ENCODE measurements around the gene ZNF668.

The ZNF668 gene

DNA sequence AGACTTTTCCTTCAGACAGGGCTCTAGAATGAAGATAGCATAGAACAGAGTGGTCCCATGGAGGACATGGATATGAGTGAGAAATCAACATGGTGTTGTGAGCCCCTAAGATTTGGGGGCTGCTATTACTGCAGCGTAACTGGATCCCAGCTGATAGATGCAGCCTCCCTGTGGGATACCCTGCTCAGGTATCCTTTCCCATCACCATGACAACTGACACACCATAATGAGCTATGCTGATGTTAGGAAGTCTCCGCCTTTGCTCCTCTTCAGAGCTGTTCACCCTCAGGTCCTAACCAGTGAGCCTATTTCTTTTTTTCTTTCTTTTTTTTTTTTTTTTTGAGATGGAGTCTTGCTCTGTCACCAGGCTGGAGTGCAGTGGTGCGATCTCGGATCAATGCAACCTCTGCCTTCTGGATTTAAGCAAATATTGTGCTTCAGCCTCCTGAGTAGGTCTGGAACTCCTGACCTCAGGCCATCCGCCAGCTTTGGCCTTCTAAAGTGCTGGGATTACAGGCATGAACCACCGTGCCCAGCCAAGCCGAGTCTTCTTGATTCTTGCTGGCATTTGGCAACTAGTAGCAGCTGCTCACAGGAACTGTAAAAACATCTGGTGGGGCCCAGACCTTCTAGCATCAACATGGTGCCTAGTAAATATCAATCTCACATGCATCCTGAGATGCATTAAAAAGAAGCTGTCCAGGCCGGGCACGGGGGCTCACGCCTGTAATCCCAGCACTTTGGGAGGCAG, 23.6 kb downstream of the ZNF668 start:
- Histone ChIP-seq H3K4me3 (ENCODE audit: low read length) (no peak overlapping the region), H3K9ac (ENCODE audit: low read length) (no peak overlapping the region), H3K27ac (ENCODE audit: low read depth, low read length) (no peak overlapping the region), H3K4me1 (ENCODE audit: control insufficient read depth, insufficient read depth, low read length) (no peaks in the 10 kb centered on the region), H3K27me3 (ENCODE audit: control insufficient read depth, insufficient read depth, low read length) (no peaks in the 10 kb centered on the region), H3K36me3 (ENCODE audit: control insufficient read depth, insufficient read depth, low read length) (no peaks in the 10 kb centered on the region)

DNA sequence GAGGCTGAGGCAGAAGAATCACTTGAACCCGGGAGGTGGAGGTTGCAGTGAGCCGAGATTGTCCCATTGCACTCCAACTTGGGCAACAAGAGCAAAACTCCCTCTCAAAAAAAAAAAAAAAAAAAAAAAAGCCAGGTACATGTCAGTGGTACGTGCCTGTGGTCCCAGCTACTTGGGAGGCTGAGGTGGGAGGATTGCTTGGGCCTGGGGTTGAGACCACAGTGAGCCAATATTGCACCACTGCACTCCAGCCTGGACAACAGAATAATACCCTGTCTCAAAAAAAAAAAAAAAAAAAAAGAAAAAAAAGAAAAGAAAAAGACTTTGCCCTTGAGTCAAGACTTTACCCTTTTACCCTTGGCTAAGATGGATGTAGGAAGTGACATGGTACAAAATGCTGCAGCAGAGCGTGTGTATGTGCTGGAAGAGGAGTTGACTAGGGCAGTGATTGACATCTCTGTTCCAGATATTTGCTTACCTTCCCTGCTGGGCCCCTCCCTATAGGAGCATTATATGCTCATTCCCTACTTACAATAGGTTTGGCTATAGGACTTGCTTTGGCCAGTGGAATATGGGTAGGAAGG, 30.1 kb downstream of the ZNF668 start:
- no peaks in the 10 kb centered on the region for H3K4me1 ChIP-seq (ENCODE audit: control insufficient read depth, insufficient read depth, low read length)
- no peak overlapping the region for H3K27ac ChIP-seq (ENCODE audit: low read depth, low read length)
- H3K27me3 ChIP-seq (ENCODE audit: control insufficient read depth, insufficient read depth, low read length): no peaks in the 10 kb centered on the region
- peaks cover 15% of the 10 kb centered on the region for H3K36me3 ChIP-seq (ENCODE audit: control insufficient read depth, insufficient read depth, low read length)
- H3K4me3 ChIP-seq (ENCODE audit: low read length): no peak overlapping the region
- no peak overlapping the region for H3K9ac ChIP-seq (ENCODE audit: low read length)

DNA sequence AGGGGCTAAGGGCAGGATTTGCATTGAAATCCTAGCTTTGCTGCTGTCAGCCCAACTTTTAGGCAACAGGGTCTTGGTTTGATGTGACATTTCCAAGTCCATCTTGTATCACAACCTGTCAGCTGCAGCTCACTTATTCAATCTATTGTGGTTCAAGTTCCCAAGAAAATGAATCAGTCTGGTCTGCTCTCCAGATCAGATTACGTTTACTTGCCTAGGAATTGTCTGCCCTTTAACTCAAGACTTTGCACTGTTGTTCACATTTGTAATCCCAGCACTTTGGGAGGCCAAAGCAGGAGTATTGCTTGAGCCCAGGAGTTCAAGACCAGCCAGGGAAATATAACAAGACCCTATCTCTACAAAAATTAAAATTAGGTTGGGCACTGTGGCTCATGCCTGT, 30.7 kb downstream of the ZNF668 start:
- Histone ChIP-seq H3K27ac (ENCODE audit: low read depth, low read length) (no peak overlapping the region), H3K4me1 (ENCODE audit: control insufficient read depth, insufficient read depth, low read length) (no peaks in the 10 kb centered on the region), H3K9ac (ENCODE audit: low read length) (no peak overlapping the region), H3K36me3 (ENCODE audit: control insufficient read depth, insufficient read depth, low read length) (peaks cover 20% of the 10 kb centered on the region), H3K27me3 (ENCODE audit: control insufficient read depth, insufficient read depth, low read length) (no peaks in the 10 kb centered on the region), H3K4me3 (ENCODE audit: low read length) (no peak overlapping the region)

DNA sequence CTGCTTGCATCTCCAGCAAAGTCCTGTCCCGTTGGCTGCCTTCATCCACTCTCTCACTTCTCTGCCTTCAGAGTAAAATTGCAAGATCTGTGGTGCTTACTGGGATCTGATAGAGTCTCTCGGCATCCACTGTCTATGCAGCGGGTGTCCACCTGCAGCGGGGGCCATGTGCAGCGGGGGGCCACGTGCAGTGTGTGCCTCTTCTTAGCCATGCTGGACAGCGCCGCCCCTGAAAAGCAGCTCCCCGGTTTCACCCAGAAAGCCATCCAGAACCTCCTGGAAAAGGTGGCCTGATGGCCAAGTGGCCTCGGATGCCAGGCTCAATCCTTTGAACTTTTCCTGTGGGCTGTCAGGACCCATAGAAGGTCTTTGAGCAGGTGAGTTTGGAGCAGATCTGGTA, 31.2 kb downstream of the ZNF668 start:
- Histone ChIP-seq H3K36me3 (ENCODE audit: control insufficient read depth, insufficient read depth, low read length) (peaks cover 24% of the 10 kb centered on the region), H3K4me1 (ENCODE audit: control insufficient read depth, insufficient read depth, low read length) (no peaks in the 10 kb centered on the region), H3K9ac (ENCODE audit: low read length) (no peak overlapping the region), H3K27me3 (ENCODE audit: control insufficient read depth, insufficient read depth, low read length) (no peaks in the 10 kb centered on the region), H3K4me3 (ENCODE audit: low read length) (no peak overlapping the region), H3K27ac (ENCODE audit: low read depth, low read length) (no peak overlapping the region)

DNA sequence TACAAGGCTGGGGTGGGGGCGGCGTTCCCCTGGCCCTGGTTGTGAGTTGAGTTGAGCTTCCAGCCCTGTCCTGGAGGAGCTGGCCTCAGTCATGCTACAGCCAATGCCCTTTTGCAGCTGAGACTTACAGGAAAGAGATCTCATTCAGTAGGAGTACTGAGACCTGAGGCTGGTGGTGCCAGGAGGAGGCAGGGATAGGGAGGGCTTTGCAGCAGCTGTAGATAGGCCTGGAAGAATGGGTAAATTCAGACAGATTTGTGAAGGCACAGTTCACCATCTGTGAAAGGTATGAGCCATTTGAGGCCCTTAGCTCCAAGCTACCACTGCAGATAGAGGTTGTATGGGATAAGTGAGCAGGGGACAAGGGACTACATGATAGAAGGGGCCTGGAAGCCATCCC, 35.0 kb downstream of the ZNF668 start:
- H3K4me1 ChIP-seq (ENCODE audit: control insufficient read depth, insufficient read depth, low read length): peaks cover 3% of the 10 kb centered on the region
- peaks cover 26% of the 10 kb centered on the region for H3K36me3 ChIP-seq (ENCODE audit: control insufficient read depth, insufficient read depth, low read length)
- H3K4me3 ChIP-seq (ENCODE audit: low read length): no peak overlapping the region
- no peak overlapping the region for H3K9ac ChIP-seq (ENCODE audit: low read length)
- H3K27ac ChIP-seq (ENCODE audit: low read depth, low read length): no peak overlapping the region
- H3K27me3 ChIP-seq (ENCODE audit: control insufficient read depth, insufficient read depth, low read length): no peaks in the 10 kb centered on the region

DNA sequence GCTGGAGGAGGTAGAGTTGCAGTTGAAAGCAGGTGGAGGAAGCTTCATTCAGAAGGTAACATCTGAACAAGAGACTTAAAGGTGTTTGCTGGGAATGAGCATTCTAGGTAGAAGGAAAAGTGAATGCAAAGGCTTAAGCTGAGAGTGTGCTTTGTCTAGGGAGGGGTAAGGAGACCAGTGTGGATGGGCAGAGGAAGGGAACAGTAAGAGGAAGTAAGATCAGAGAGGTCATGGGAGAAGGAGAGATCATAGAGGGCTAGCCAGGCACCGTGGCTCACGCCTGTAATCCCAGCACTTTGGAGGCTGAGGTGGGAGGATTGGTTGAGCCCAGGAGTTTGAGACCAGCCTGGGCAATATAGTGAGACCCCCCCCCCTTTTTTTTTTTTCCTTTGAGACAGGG, 37.3 kb downstream of the ZNF668 start:
- H3K27ac ChIP-seq (ENCODE audit: low read depth, low read length): no peak overlapping the region
- peaks cover 3% of the 10 kb centered on the region for H3K4me1 ChIP-seq (ENCODE audit: control insufficient read depth, insufficient read depth, low read length)
- no peaks in the 10 kb centered on the region for H3K27me3 ChIP-seq (ENCODE audit: control insufficient read depth, insufficient read depth, low read length)
- H3K9ac ChIP-seq (ENCODE audit: low read length): no peak overlapping the region
- no peak overlapping the region for H3K4me3 ChIP-seq (ENCODE audit: low read length)
- peaks cover 26% of the 10 kb centered on the region for H3K36me3 ChIP-seq (ENCODE audit: control insufficient read depth, insufficient read depth, low read length)

DNA sequence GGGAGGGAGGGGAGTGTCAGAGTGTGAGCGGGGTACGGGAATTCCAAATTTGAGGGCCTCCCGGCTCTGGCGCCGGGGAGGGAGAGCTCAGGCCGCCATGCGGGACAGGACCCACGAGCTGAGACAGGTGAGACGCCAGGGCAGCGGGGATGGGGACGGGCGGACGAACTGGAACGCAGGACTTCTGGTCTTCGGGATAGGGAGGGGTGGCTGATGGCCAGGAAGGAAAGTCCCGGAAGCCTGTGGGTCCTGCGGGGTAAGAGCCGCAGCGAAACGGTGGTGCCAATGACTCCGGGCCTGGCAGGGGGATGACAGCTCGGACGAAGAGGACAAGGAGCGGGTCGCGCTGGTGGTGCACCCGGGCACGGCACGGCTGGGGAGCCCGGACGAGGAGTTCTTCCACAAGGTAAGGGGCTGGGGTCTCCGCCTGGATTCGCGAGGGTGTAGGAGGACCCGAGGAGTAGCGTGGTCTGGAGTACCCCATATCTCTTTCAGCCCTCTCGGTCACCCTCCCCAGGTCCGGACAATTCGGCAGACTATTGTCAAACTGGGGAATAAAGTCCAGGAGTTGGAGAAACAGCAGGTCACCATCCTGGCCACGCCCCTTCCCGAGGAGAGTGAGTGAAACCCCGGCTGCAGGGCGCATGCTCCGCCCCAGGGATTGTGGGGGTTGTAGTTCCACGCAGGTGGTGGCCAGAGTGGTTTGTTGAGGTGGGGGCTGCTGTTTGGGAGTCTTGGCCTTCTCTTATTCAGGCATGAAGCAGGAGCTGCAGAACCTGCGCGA, 40.1 kb downstream of the ZNF668 start:
- Histone ChIP-seq H3K9ac (ENCODE audit: low read length) (peak overlapping the region; percentile 87), H3K27me3 (ENCODE audit: control insufficient read depth, insufficient read depth, low read length) (no peaks in the 10 kb centered on the region), H3K4me1 (ENCODE audit: control insufficient read depth, insufficient read depth, low read length) (peaks cover 3% of the 10 kb centered on the region), H3K4me3 (ENCODE audit: low read length) (peak overlapping the region; percentile 98), H3K36me3 (ENCODE audit: control insufficient read depth, insufficient read depth, low read length) (peaks cover 11% of the 10 kb centered on the region), H3K27ac (ENCODE audit: low read depth, low read length) (peak overlapping the region; percentile 82)

DNA sequence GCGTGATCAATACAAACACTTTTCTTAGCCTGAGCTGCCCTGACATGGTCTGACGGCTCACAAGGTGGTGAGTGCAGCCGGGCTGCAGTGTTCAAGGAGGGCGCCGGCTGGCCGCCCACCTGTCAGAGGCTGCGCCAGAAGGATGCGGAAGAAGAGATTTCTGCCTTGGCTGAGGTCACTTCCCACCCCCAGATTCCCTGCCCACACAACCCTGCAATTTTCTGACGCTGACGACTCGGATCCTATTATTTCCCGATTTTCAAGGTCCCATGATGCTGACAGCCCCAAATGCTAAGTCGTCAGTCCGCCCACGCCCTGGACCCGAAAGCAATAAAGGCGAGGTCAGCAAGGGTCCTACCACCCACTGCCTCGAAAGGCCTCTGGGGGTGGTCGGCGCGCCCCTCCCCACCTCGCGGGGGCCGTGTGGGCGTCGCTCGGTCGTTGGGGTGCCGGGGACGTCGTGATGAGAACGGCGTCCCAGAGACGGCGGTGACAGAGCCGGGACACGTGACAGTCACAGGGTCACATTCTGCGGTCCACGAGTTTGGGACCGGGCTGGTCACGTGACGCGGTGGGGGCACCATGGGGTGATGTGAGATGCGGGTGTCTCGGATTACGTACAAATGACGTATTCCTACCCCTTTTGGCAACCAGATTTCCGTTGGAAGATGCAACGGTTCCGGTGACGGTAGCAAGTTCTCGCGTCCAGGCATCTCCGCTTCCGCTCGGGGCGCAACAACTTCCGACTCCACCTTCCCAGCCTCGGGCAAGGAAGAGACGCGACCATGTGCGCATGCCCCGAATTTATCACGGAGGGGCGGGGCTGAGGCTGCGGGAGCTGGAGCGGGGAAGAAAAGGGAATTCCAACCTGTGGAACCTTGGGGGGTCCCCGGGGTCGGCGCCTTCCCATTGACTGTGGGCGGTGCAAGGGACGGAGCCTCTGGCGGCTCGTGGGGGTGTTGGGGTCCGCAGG, 41.0 kb downstream of the ZNF668 start, which contains the start of gene STX4:
Gene STX4, plus strand, starts transcription at position 823 of the 973 bp plus-strand sequence. CDS start 248 bp downstream, outside the sequence.
- Histone ChIP-seq H3K27ac (ENCODE audit: low read depth, low read length) (peak within 1 kb of the TSS; percentile 97), H3K4me1 (ENCODE audit: control insufficient read depth, insufficient read depth, low read length) (peaks cover 3% of the 10 kb centered on the region), H3K4me3 (ENCODE audit: low read length) (peak within 1 kb of the TSS; percentile 98), H3K9ac (ENCODE audit: low read length) (peak within 1 kb of the TSS; percentile 87), H3K36me3 (ENCODE audit: control insufficient read depth, insufficient read depth, low read length) (peaks cover 4% of the 10 kb centered on the region), H3K27me3 (ENCODE audit: control insufficient read depth, insufficient read depth, low read length) (no peaks in the 10 kb centered on the region)

DNA sequence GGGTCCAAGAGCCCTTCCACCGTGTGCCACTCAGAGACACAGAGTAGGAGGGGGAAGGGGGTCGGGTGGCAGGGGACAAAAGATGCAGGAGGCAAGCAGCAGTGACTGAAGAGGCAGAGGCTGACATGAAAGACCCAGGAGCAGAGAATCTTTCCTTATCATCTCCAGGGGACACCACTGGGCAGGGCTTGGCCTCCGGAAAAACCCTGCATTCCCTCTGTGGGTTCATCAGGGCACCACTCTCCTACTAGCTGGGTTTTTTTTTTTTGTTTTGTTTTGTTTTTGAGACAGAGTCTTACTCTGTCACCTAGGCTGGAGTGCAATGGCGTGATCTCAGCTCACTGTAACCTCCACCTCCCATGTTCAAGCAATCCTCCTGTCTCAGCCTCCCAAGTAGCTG, 42.8 kb downstream of the ZNF668 start:
- Histone ChIP-seq H3K27ac (ENCODE audit: low read depth, low read length) (no peak overlapping the region), H3K4me1 (ENCODE audit: control insufficient read depth, insufficient read depth, low read length) (peaks cover 3% of the 10 kb centered on the region), H3K36me3 (ENCODE audit: control insufficient read depth, insufficient read depth, low read length) (no peaks in the 10 kb centered on the region), H3K4me3 (ENCODE audit: low read length) (no peak overlapping the region), H3K27me3 (ENCODE audit: control insufficient read depth, insufficient read depth, low read length) (no peaks in the 10 kb centered on the region), H3K9ac (ENCODE audit: low read length) (no peak overlapping the region)

DNA sequence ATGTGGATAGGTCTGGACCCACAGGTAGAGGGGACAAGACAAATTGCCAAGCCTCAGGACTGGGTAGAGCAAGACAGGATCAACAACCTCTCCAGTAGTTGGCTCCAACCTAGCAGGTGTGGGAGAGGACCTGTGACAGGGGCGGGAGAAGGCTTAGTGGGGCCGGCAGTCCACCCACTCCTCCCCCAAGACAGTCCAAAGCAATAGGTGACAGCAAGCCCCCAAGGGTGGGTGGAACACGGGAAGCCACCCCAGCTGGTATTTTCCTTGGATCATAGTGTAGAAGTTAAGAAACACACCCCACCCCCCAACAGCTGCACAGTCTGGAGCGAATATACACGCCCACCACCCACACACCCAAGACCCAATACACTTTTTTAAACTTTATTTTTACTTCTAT, 44.8 kb downstream of the ZNF668 start:
- H3K27me3 ChIP-seq (ENCODE audit: control insufficient read depth, insufficient read depth, low read length): no peaks in the 10 kb centered on the region
- no peak overlapping the region for H3K27ac ChIP-seq (ENCODE audit: low read depth, low read length)
- H3K9ac ChIP-seq (ENCODE audit: low read length): no peak overlapping the region
- peaks cover under 1% of the 10 kb centered on the region for H3K4me1 ChIP-seq (ENCODE audit: control insufficient read depth, insufficient read depth, low read length)
- no peaks in the 10 kb centered on the region for H3K36me3 ChIP-seq (ENCODE audit: control insufficient read depth, insufficient read depth, low read length)
- no peak overlapping the region for H3K4me3 ChIP-seq (ENCODE audit: low read length)

DNA sequence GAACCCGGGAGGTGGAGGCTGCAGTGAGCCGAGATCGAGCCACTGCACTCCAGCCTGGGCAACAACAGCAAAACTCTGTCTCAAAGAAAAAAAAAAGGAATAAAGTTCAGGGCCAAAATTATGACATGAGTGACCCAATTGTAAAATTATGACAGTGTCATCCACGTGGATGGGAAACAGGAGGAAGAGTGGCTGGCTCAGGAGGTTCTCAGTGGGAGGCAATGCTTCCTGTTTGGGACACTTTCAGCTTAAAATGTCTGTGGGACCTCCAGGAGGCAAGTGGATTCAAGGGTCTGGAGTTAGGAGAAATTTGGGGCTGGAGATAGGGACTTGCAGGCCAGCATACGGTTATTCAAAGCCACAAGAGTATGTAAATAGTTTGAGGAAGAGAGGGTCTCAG, 48.7 kb downstream of the ZNF668 start:
- Histone ChIP-seq H3K27me3 (ENCODE audit: control insufficient read depth, insufficient read depth, low read length) (no peaks in the 10 kb centered on the region), H3K9ac (ENCODE audit: low read length) (no peak overlapping the region), H3K4me1 (ENCODE audit: control insufficient read depth, insufficient read depth, low read length) (no peaks in the 10 kb centered on the region), H3K36me3 (ENCODE audit: control insufficient read depth, insufficient read depth, low read length) (no peaks in the 10 kb centered on the region), H3K27ac (ENCODE audit: low read depth, low read length) (no peak overlapping the region), H3K4me3 (ENCODE audit: low read length) (no peak overlapping the region)
